LoVo (cell line): ENCODE measurements around the gene TARS3.
"Not testable (repeated sequence)": the region's sequence is repeated elsewhere in the genome, so short reads cannot be mapped to it uniquely, and the experiment has no call there.

Source experiments
- DNase-seq: peaks from one replicate; pipeline ENCODE4 v3.0.0-alpha.2; 2016; ENCODE audit warnings: low spot score

Gene TARS3

GRCh38 chr15:101654624-101655337 is 69.5 kb downstream of the TARS3 start:
- not testable (repeated sequence) for DNase-seq

- DNase-seq: no peak
These were observed 70.1 kb downstream of the TARS3 start for GRCh38 chr15:101654171-101654570.

- no peak for DNase-seq
These were observed 71.4 kb downstream of the TARS3 start for GRCh38 chr15:101652786-101653430.

- peak; percentile 97 for DNase-seq
These were observed 72.0 kb downstream of the TARS3 start, which contains the start of gene TM2D3 for GRCh38 chr15:101652098-101652785. TSS of gene TM2D3 (minus strand) at chr15:101652381. CDS start at chr15:101652361, 20 bp downstream.

GRCh38 chr15:101651554-101652097 is 72.6 kb downstream of the TARS3 start:
- peak; percentile 20 for DNase-seq

GRCh38 chr15:101650145-101650544 is 74.1 kb downstream of the TARS3 start:
- no peak for DNase-seq

- DNase-seq: no peak
These were observed 75.9 kb downstream of the TARS3 start for GRCh38 chr15:101648356-101648755.

GRCh38 chr15:101647251-101647650 is 77.0 kb downstream of the TARS3 start:
- DNase-seq: no peak

- no peak for DNase-seq
These were observed 77.6 kb downstream of the TARS3 start for GRCh38 chr15:101646672-101647071.

- DNase-seq: no peak
These were observed 81.9 kb downstream of the TARS3 start for GRCh38 chr15:101642361-101642760.

GRCh38 chr15:101641894-101642293 is 82.4 kb downstream of the TARS3 start:
- DNase-seq: peak; percentile 61

- peak; percentile 81 for DNase-seq
These were observed 83.0 kb downstream of the TARS3 start for GRCh38 chr15:101641129-101641764.

- no peak for DNase-seq
These were observed 84.6 kb downstream of the TARS3 start for GRCh38 chr15:101639667-101640066.

GRCh38 chr15:101637919-101638318 is 86.4 kb downstream of the TARS3 start:
- DNase-seq: no peak

- DNase-seq: peak; percentile 79
These were observed 86.8 kb downstream of the TARS3 start for GRCh38 chr15:101637516-101637915.

- no peak for DNase-seq
These were observed 87.2 kb downstream of the TARS3 start for GRCh38 chr15:101637038-101637437.

GRCh38 chr15:101635944-101636727 is 88.1 kb downstream of the TARS3 start:
- DNase-seq: no peak

- DNase-seq: no peak
These were observed 90.9 kb downstream of the TARS3 start for GRCh38 chr15:101633356-101633755.

- DNase-seq: not testable (repeated sequence)
These were observed 97.5 kb downstream of the TARS3 start for GRCh38 chr15:101626729-101627128.

GRCh38 chr15:101625980-101626379 is 98.3 kb downstream of the TARS3 start:
- no peak for DNase-seq

GRCh38 chr15:101625184-101625583 is 99.1 kb downstream of the TARS3 start:
- no peak for DNase-seq
